ENCODE results near the gene ZNF766. TPM values are rescaled to one million over a fixed set of nuclear protein-coding genes. Genes with fewer than 3 reads are reported as not detected.
A peak's percentile ranks its signal among the peaks of the same experiment; 100 is the strongest.

Gene ZNF766
- total RNA-seq, 6 experiments from 2014 or later = 9.6 to 12.0 (median 10.8) TPM

GRCh38 chr19:52296773-52297600 is 27.6 kb downstream of the ZNF766 start, which contains the start of gene ZNF480:
Gene ZNF480 (plus strand): TSS chr19:52297169. CDS start chr19:52300413, 3,244 bp downstream.
- Mint-ChIP-seq H3K27me3 (ENCODE audit: insufficient read depth) (peaks cover 4% of the 10 kb centered on the region), H3K36me3 (ENCODE audit: low read depth) (peaks cover 65% of the 10 kb centered on the region), H3K9me3 (peaks cover 39% of the 10 kb centered on the region), H3K4me1 (ENCODE audit: low read depth) (peaks cover 21% of the 10 kb centered on the region), H3K27ac (peak within 1 kb of the TSS; percentile 95), H3K4me3 (peak within 1 kb of the TSS; percentile 93)
- peak; percentile 32; the same call in 1 of the 2 replicates for TF ChIP-seq CTCF (IDR thresholded peaks at IDR 0.05)
- peak; percentile 64 for DNase-seq

DNA sequence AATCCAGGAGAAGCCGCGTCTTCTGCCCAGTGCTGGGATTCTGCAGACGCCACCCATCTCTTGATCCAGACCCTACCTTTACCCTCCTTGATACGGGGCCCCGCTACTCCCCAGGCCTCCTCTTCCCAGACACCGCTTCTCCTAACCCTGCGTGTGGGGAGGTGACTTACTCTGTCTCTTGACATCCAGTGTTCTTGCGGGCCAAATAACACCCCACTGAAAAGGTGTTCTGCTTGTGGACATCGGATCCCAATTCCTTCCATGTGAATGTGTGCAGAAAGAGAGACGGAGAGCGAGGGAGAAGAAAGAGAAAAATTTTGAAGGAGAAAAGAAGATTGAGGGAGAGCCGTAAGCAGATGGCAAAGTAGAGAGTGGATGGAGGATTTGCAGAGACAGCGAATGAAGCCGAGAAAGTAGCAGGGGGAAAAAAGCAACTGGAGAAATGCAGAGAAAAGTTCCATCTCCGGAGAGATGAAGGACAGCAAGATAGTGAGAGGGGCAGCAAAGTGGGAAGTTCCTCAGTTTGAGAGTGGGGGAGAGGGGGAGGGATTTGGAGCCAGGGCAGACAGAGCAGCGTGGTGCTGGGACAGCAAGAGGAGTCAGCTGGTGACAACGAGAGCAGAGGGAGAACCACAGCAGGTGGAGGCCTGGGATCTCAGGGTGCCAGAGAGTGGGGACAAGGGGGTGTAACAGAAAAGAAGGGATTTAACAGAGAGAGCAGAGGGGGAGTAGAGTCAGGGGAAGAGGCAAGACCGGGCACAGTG is 28.4 kb downstream of the ZNF766 start:
- H3K4me3 Mint-ChIP-seq = peak overlapping the region; percentile 93
- H3K36me3 Mint-ChIP-seq (ENCODE audit: low read depth) = peaks cover 65% of the 10 kb centered on the region
- H3K4me1 Mint-ChIP-seq (ENCODE audit: low read depth) = peaks cover 21% of the 10 kb centered on the region
- H3K27ac Mint-ChIP-seq = peak overlapping the region; percentile 95
- peak; percentile 3; the same call in 1 of the 2 replicates for TF ChIP-seq CTCF (IDR thresholded peaks at IDR 0.05)
- H3K27me3 Mint-ChIP-seq (ENCODE audit: insufficient read depth) = peaks cover 4% of the 10 kb centered on the region
- DNase-seq = no peak
- H3K9me3 Mint-ChIP-seq = peaks cover 33% of the 10 kb centered on the region

DNA sequence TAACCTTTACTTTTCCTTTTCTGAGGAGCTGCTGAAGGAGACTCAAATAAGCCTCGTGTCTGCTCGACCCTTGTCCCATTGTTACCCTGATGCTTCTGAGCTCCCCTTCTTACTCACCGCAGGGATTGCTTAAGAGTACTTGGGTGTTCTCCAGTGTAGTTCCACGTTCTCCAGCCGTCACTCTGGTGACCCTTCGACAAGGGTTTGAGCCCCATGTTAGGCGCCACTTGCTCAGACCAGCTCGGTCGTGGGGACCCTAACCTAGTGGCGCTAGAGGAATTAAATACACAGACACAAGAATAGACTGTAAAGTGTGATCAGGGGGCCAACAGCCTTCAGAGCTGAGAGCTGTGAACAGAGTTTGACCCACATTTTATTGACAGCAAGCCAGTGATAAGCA is 37.9 kb downstream of the ZNF766 start:
- peaks cover 91% of the 10 kb centered on the region for H3K36me3 Mint-ChIP-seq (ENCODE audit: low read depth)
- H3K4me1 Mint-ChIP-seq (ENCODE audit: low read depth) = no peaks in the 10 kb centered on the region
- H3K4me3 Mint-ChIP-seq = no peak overlapping the region
- peaks cover 69% of the 10 kb centered on the region for H3K9me3 Mint-ChIP-seq
- no peak overlapping the region for H3K27ac Mint-ChIP-seq
- no peak for DNase-seq
- no peaks in the 10 kb centered on the region; the same call in 1 of the 2 replicates for H3K27me3 Mint-ChIP-seq (ENCODE audit: insufficient read depth)
- no peak for TF ChIP-seq CTCF (IDR thresholded peaks at IDR 0.05)

DNA sequence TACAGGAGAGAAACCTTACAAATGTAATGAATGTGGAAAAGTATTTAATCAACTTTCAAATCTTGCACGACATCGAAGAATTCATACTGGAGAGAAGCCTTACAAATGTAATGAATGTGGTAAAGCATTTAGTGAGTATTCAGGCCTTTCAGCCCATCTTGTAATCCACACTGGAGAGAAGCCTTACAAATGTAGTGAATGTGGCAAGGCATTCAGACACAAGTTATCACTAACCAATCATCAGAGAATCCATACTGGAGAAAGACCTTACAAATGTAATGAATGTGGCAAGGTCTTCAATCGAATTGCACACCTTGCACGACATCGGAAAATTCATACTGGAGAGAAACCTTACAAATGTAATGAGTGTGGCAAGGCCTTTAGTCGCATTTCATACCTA is 53.0 kb downstream of the ZNF766 start:
- Mint-ChIP-seq H3K36me3 (ENCODE audit: low read depth) (peaks cover 86% of the 10 kb centered on the region), H3K9me3 (peaks cover 97% of the 10 kb centered on the region), H3K4me3 (no peak overlapping the region), H3K27ac (no peak overlapping the region), H3K4me1 (ENCODE audit: low read depth) (no peaks in the 10 kb centered on the region), H3K27me3 (ENCODE audit: insufficient read depth) (no peaks in the 10 kb centered on the region)
- no peak for DNase-seq
- no peak for TF ChIP-seq CTCF (IDR thresholded peaks at IDR 0.05)

- Mint-ChIP-seq H3K9me3 (peaks cover 84% of the 10 kb centered on the region), H3K36me3 (ENCODE audit: low read depth) (peaks cover 15% of the 10 kb centered on the region), H3K27ac (no peak overlapping the region), H3K27me3 (ENCODE audit: insufficient read depth) (peaks cover 2% of the 10 kb centered on the region; the same call in 1 of the 2 replicates), H3K4me3 (no peak overlapping the region), H3K4me1 (ENCODE audit: low read depth) (no peaks in the 10 kb centered on the region)
- DNase-seq = no peak
- no peak for TF ChIP-seq CTCF (IDR thresholded peaks at IDR 0.05)
Observed at GRCh38 chr19:52331757-52332156, 62.4 kb downstream of the ZNF766 start.
